KG1 (cell line): ENCODE data around the gene HEATR5B.
"Not testable (repeated sequence)": the region's sequence is repeated elsewhere in the genome, so short reads cannot be mapped to it uniquely, and the experiment has no call there.

Source experiments
- DNase-seq: peaks from one replicate; lab custom pipeline; 2025; lab: John Stamatoyannopoulos, UW

HEATR5B gene

DNA sequence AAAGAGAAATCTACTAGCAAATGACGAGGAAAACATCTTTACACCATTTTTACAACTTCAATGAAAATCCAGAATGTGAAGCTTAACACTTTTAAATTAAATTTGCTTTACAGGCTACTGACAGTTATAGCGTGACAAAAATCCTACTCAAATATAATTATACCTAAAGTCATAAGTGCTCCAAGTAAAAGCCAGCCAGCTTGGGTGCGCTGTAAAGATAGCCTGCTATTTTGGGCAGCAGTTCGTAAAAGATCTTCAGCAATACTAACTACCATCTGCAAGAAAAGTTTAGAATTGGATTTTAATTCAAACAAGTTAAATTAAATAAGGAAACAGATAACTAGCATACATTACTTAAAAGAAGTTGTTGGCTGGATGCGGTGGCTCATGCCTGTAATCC, 22.4 kb downstream of the HEATR5B start:
- no peak for DNase-seq

- no peak for DNase-seq
Measured at GRCh38 chr2:37061013-37061711, 23.0 kb downstream of the HEATR5B start.

GRCh38 chr2:37060446-37060845, 23.7 kb downstream of the HEATR5B start:
- no peak for DNase-seq

- no peak for DNase-seq
Measured at GRCh38 chr2:37059841-37060240, 24.3 kb downstream of the HEATR5B start.

- DNase-seq, result no peak
Measured at GRCh38 chr2:37052600-37053332, 31.4 kb downstream of the HEATR5B start.

DNA sequence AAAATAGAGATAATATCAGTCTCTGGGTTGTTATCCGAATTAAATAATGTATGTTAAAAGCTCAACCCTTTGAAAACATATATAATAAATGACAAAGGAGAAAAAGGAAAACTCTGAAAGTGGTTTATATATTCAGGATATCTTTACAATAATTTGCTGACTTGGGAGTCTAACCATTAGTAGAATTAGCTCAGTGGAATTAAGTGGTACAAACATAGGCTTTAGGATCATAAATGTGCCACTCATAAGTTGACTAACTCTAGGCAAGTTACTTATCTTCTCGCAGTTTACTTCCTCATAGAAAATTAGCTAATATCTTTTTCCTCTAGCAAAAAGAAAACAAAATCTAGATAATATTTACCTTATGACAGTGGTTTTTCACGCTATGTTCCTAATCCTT, 44.6 kb downstream of the HEATR5B start:
- no peak for DNase-seq

DNA sequence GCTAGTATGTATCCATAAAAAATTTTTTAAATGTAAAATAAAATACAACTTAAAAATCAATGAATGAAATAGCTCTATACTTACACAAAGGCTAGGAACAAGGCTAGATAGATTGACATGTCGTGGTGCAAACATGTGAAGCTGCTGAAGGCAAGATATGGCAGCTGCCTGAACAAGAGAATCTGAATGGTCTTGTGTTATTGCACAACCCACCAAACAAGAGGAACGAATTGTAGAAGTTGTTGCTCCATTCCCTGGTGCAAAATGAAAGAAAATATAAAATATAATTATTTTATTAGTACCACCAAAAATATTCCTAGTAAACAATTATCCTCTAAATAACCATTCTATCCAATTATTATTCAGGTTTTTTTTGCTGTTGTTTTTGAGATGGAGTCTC, 46.4 kb downstream of the HEATR5B start:
- DNase-seq, result no peak

- DNase-seq, result no peak
Measured at GRCh38 chr2:37029758-37030157, 54.4 kb downstream of the HEATR5B start.

DNA sequence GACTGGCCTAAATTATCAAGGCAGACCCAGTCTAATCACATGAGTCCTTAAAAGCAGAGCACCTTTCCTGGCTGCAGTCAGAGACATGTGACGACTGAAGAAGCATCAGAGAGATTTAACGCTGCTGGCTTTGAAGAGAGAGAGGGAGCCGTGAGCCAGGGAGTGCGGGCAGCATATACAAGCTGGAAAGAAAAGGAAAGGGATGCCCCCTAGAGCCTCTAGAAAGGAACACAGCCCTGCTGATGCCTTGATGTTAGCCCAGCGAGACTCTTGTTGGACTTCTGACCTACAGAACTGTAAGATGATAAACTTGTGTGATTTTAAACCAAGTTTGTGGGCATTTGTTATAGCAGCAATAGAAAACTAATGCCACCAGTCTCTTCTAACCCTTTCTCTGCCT, 58.1 kb downstream of the HEATR5B start:
- no peak for DNase-seq

- no peak for DNase-seq
Measured at GRCh38 chr2:37020887-37021796, 63.0 kb downstream of the HEATR5B start.

GRCh38 chr2:37020212-37020886, 63.8 kb downstream of the HEATR5B start:
- no peak for DNase-seq

DNA sequence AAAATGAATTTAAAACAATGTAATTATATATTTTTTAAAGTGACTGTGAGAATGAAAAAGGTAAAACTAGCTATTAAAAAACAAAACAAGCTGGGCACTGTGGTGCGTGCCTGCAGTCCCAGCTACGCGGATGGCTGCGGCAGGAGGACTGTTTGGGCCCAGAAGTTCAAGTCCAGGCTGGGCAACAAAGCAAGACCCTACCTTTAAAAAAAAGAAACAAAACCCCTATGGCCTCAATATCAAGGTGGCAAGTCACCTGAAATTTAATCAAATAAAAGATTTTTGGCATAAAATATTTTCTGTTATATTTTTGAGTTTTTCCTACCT, 70.9 kb downstream of the HEATR5B start:
- DNase-seq, result no peak

DNA sequence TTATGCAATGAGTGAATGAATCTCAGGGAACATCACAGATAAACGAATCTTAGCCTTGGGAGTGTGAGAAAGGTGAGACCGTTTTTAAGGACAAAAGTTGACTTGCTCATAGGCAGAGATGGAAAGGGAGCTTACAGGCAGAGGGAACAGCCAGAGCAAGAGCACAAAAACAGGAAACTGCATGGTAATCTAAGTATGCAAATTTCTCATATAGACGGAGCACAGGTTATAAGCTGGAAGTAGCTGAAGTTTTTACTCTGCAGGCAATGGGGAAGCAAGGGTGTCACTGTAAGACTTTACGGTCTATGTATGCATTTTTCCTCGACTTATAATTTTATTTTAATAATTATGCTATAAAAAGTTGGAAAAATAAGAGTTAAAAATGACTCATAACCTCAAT, 73.0 kb downstream of the HEATR5B start:
- DNase-seq, result no peak

DNA sequence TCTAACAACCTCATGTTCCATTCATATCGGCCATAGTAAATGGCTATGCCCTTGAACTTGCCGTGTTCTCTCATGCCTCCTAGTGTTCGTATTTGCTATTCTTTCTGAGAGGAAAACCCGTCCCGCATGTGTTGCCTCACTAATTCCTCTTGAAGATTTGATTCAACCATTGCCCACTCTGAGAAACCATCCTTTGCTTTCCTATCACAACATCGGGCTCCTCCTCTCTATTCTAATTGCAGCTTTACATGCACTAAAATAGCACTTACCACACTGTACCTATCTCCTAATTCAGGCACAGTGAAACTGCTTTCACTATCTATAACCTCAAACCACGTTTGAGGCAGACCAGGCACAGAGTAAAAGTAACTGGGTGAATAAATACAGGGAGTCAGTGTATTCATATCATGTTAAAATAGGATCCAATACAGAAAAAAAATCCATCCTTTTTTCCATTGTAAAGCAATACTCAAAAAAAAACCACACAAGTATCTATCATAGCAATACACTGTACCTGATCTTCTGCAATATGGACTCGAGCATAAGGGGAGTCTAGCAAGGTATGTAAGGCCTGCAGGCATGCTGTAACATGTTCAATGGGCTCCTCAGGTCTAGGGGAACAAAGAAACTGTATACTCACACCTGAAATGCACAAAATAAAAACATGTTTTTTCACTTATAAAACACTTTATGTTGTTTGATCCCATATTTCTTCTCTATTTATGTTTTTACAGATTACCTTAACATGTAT, 78.9 kb downstream of the HEATR5B start:
- no peak for DNase-seq

- no peak for DNase-seq
Measured at GRCh38 chr2:37000988-37001556, 83.1 kb downstream of the HEATR5B start.

- no peak for DNase-seq
Measured at GRCh38 chr2:37000318-37000717, 83.9 kb downstream of the HEATR5B start.

DNA sequence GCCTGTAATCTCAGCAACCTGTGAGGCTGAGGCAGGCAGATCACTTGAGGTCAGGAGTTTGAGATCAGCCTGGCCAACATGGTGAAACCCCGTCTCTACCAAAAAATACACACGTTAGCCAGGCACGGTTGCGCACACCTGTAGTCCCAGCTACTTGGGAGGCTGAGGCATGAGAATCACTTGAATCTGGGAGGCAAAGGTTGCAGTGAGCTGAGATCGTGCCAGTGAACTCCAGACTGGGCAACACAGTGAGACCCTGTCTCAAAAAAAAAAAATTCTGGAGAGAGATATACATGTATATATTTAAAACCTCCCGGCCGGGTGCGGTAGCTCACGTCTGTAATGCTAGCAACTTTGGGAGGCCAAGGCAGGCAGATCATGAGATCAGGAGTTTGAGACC, 84.8 kb downstream of the HEATR5B start:
- not testable (repeated sequence) for DNase-seq

- DNase-seq, result no peak
Measured at GRCh38 chr2:36993841-36994620, 90.1 kb downstream of the HEATR5B start.

GRCh38 chr2:36988008-36988407, 96.2 kb downstream of the HEATR5B start:
- DNase-seq, result no peak

GRCh38 chr2:36982467-36982866, 101.7 kb downstream of the HEATR5B start:
- DNase-seq, result no peak
